Activated T-cell treated with anti-CD3 and anti-CD28 coated beads for 1 hour (primary cell): ENCODE measurements around the gene ZC3H18.

Source experiments
- DNase-seq: peaks from one replicate; pipeline ENCODE4 v3.0.0-alpha.2; 2020; ENCODE audit warnings: low read depth

ZC3H18 gene

GRCh38 chr16:88549671-88550245 is 20.4 kb upstream of the ZC3H18 start:
- no peak for DNase-seq

GRCh38 chr16:88550246-88550661 is 19.9 kb upstream of the ZC3H18 start:
- DNase-seq = no peak

- no peak for DNase-seq
These were observed 18.0 kb upstream of the ZC3H18 start for GRCh38 chr16:88552166-88552565.

- DNase-seq = no peak
These were observed 17.4 kb upstream of the ZC3H18 start for GRCh38 chr16:88552815-88553214.

- DNase-seq = no peak
These were observed 16.5 kb upstream of the ZC3H18 start for GRCh38 chr16:88553739-88554138.

GRCh38 chr16:88554711-88555264 is 15.4 kb upstream of the ZC3H18 start:
- no peak for DNase-seq

GRCh38 chr16:88556294-88556988 is 13.8 kb upstream of the ZC3H18 start:
- DNase-seq = no peak

GRCh38 chr16:88558457-88559442 is 11.5 kb upstream of the ZC3H18 start:
- DNase-seq = no peak

GRCh38 chr16:88560714-88561484 is 9.3 kb upstream of the ZC3H18 start:
- no peak for DNase-seq

GRCh38 chr16:88561485-88562359 is 8.5 kb upstream of the ZC3H18 start:
- peak; percentile 48 for DNase-seq

GRCh38 chr16:88566158-88566557 is 4.0 kb upstream of the ZC3H18 start:
- no peak for DNase-seq

- DNase-seq = no peak
These were observed 1.2 kb upstream of the ZC3H18 start for GRCh38 chr16:88568710-88569613.

- no peak for DNase-seq
These were observed 604 bp upstream of the ZC3H18 start for GRCh38 chr16:88569614-88569984.

GRCh38 chr16:88570691-88571092 is 489 bp downstream of the ZC3H18 start:
- peak; percentile 27 for DNase-seq

- no peak for DNase-seq
These were observed 5.0 kb downstream of the ZC3H18 start for GRCh38 chr16:88575251-88575650.

GRCh38 chr16:88576307-88576706 is 6.1 kb downstream of the ZC3H18 start:
- no peak for DNase-seq

GRCh38 chr16:88577166-88577565 is 7.0 kb downstream of the ZC3H18 start:
- DNase-seq = no peak

GRCh38 chr16:88578446-88579313 is 8.5 kb downstream of the ZC3H18 start:
- DNase-seq = no peak

GRCh38 chr16:88580371-88580770 is 10.2 kb downstream of the ZC3H18 start:
- DNase-seq = no peak
